ENCODE data around the gene GTF2H2C.

- no peak for TF ChIP-seq CTCF (conservative IDR thresholded peaks at IDR 0.05; ENCODE audit: low read depth in 2 of 2)
- TF ChIP-seq POLR2AphosphoS5 (IDR thresholded peaks at IDR 0.05; ENCODE audit: low read depth), result no peak
- no peak for TF ChIP-seq JUNB (IDR thresholded peaks at IDR 0.05; ENCODE audit: unreplicated experiment)
- no peak for TF ChIP-seq REST (IDR thresholded peaks at IDR 0.05; ENCODE audit: unreplicated experiment)
- TF ChIP-seq EZH2phosphoT487 (IDR thresholded peaks at IDR 0.05; ENCODE audit: unreplicated experiment), result no peak
- TF ChIP-seq EZH2 (IDR thresholded peaks at IDR 0.05; ENCODE audit: low read depth, unreplicated experiment), result no peak
These were observed 33.3 kb upstream of the GTF2H2C start for GRCh38 chr5:69526660-69527059.

Measured in GM23338 (cell line).